IMR-90 (cell line): ENCODE results near the gene CPED1. TPM values are rescaled to one million over a fixed set of nuclear protein-coding genes. Genes with fewer than 3 reads are reported as not detected.

Source experiments
- ATAC-seq: fragments of 200-7000 bp; cut with Tn5 transposase; 2 replicates; pipeline ENCODE4 v1.9.1; 2020; ENCODE audit warnings: low read depth, mild to moderate bottlenecking, moderate library complexity
- BruUV-seq: library from RNA; stranded (reverse); fragments of 400-500 nt; replicated peaks from 2 replicates; lab custom pipeline; 2021; lab: Mats Ljungman, UMichigan
- CTCF ChIA-PET: fragments of 300-600 bp; formaldehyde crosslinking; extraction: SDS; loops from one replicate; lab custom pipeline; 2021; ENCODE audit warnings: antibody characterized with exemption; lab: Yijun Ruan, JAX
- POLR2A ChIA-PET: fragments of 300-600 bp; sonication (Branson Sonifier 250); formaldehyde crosslinking; loops from one replicate; lab custom pipeline; 2022; ENCODE audit warnings: antibody characterized with exemption; ENCODE audit not compliant: unreplicated experiment; lab: Charles Lee
- DNase-seq: peaks from one replicate; pipeline ENCODE4 v3.0.0; 2013
- H2AFZ ChIP-seq: replicated peaks from 2 replicates; pipeline ENCODE3; 2013; ENCODE audit warnings: low read length, mild to moderate bottlenecking; ENCODE audit not compliant: poor library complexity
- H2AK5ac ChIP-seq: 2 replicates; pipeline ENCODE4 v1.6.1; 2013; ENCODE audit warnings: low read depth, low read length, inconsistent platforms
- H2AK9ac ChIP-seq: replicated peaks from 2 replicates; pipeline ENCODE3; 2013; ENCODE audit warnings: mild to moderate bottlenecking, low read depth, low read length, moderate library complexity; ENCODE audit not compliant: poor library complexity
- H2BK120ac ChIP-seq: 2 replicates; pipeline ENCODE4 v1.6.1; 2013; ENCODE audit warnings: low read depth, low read length, inconsistent platforms
- H2BK15ac ChIP-seq: 3 replicates; pipeline ENCODE4 v1.6.1; 2013; ENCODE audit warnings: low read depth, low read length, inconsistent platforms
- H2BK20ac ChIP-seq: 2 replicates; pipeline ENCODE4 v1.6.1; 2013; ENCODE audit warnings: low read depth, mild to moderate bottlenecking, inconsistent platforms, low read length, moderate library complexity
- H2BK5ac ChIP-seq: 2 replicates; pipeline ENCODE4 v1.6.1; 2013; ENCODE audit warnings: mild to moderate bottlenecking, low read depth, low read length, inconsistent platforms; ENCODE audit not compliant: poor library complexity, severe bottlenecking
- H3K14ac ChIP-seq: replicated peaks from 2 replicates; pipeline ENCODE4 v1.6.1; 2013; ENCODE audit warnings: low read depth, low read length, inconsistent platforms
- H3K18ac ChIP-seq: 2 replicates; pipeline ENCODE4 v1.6.1; 2013; ENCODE audit warnings: low read depth, low read length, control low read depth
- H3K23ac ChIP-seq: 2 replicates; pipeline ENCODE4 v1.6.1; 2013; ENCODE audit warnings: low read depth, low read length, inconsistent platforms
- H3K27ac ChIP-seq: 2 replicates; pipeline ENCODE4 v1.5.1; 2013; ENCODE audit warnings: mild to moderate bottlenecking, control low read depth, low read length; ENCODE audit not compliant: insufficient read depth
- H3K27me3 ChIP-seq: 2 replicates; pipeline ENCODE4 v1.6.1; 2013; ENCODE audit warnings: low read length; ENCODE audit not compliant: control insufficient read depth, insufficient read depth
- H3K36me3 ChIP-seq: 2 replicates; pipeline ENCODE4 v1.6.1; 2013; ENCODE audit warnings: low read length, mixed read lengths; ENCODE audit not compliant: control insufficient read depth, insufficient read depth
- H3K4ac ChIP-seq: 2 replicates; pipeline ENCODE4 v1.6.1; 2013; ENCODE audit warnings: low read depth, low read length, inconsistent platforms
- H3K4me1 ChIP-seq: 2 replicates; pipeline ENCODE4 v1.6.1; 2013; ENCODE audit warnings: low read length, mixed read lengths; ENCODE audit not compliant: control insufficient read depth, insufficient read depth
- H3K4me2 ChIP-seq: 2 replicates; pipeline ENCODE4 v1.6.1; 2013; ENCODE audit warnings: low read depth, mild to moderate bottlenecking, control low read depth, low read length, moderate library complexity
- H3K4me3 ChIP-seq: 2 replicates; pipeline ENCODE4 v1.5.1; 2013; ENCODE audit warnings: low read depth, mild to moderate bottlenecking, control low read depth, low read length, moderate library complexity; ENCODE audit not compliant: insufficient read depth
- H3K56ac ChIP-seq: 2 replicates; pipeline ENCODE4 v1.6.1; 2013; ENCODE audit warnings: low read length, inconsistent platforms; ENCODE audit not compliant: insufficient read depth; ENCODE audit errors: extremely low read depth
- H3K79me1 ChIP-seq, 2 experiments: 2 replicates each; pipeline ENCODE4 v1.6.1; 2013; ENCODE audit warnings: low read length in 2 of 2, inconsistent platforms in 1 of 2, low read depth in 1 of 2
- H3K9ac ChIP-seq: 2 replicates; pipeline ENCODE4 v1.6.1; 2013; ENCODE audit warnings: low read depth, low read length, control low read depth
- H3K9me1 ChIP-seq: 2 replicates; pipeline ENCODE4 v1.6.1; 2013; ENCODE audit warnings: low read length, inconsistent platforms; ENCODE audit not compliant: insufficient read depth
- H3K9me3 ChIP-seq: 2 replicates; pipeline ENCODE4 v1.6.1; 2013; ENCODE audit warnings: low read length; ENCODE audit not compliant: control insufficient read depth, insufficient read depth
- H4K20me1 ChIP-seq: 2 replicates; pipeline ENCODE4 v1.6.1; 2013; ENCODE audit warnings: low read length, inconsistent platforms; ENCODE audit not compliant: insufficient read depth
- H4K5ac ChIP-seq: 2 replicates; pipeline ENCODE4 v1.6.1; 2013; ENCODE audit warnings: mild to moderate bottlenecking, low read depth, low read length, control low read depth
- H4K8ac ChIP-seq, 2 experiments: 2 replicates each; pipeline ENCODE4 v1.6.1; 2013; ENCODE audit warnings: low read depth in 2 of 2, low read length in 2 of 2, control low read depth in 1 of 2, inconsistent platforms in 1 of 2
- H4K91ac ChIP-seq: 2 replicates; pipeline ENCODE4 v1.6.1; 2013; ENCODE audit warnings: low read depth, low read length, inconsistent platforms; ENCODE audit not compliant: insufficient read depth
- BHLHE40 ChIP-seq: fragments of 150-350 bp; IDR thresholded peaks from 2 replicates; pipeline ENCODE4 v1.6.1; 2016; ENCODE audit warnings: mild to moderate bottlenecking, low read depth, low read length
- CEBPB ChIP-seq: IDR thresholded peaks from 2 replicates; pipeline ENCODE4 v1.6.1; 2012; ENCODE audit warnings: low read depth, low read length, improper control_type of control experiment
- CHD1 ChIP-seq: IDR thresholded peaks from 2 replicates; pipeline ENCODE4 v1.6.1; 2012; ENCODE audit warnings: low read depth, low read length, improper control_type of control experiment
- CTCF ChIP-seq: conservative IDR thresholded peaks from 2 replicates; pipeline ENCODE4 v1.5.1; 2012; ENCODE audit warnings: mild to moderate bottlenecking, low read depth, low read length, improper control_type of control experiment
- ELK1 ChIP-seq: fragments of 150-350 bp; IDR thresholded peaks from 2 replicates; pipeline ENCODE4 v1.6.1; 2016; ENCODE audit warnings: low read depth, mild to moderate bottlenecking, low read length, moderate library complexity, borderline replicate concordance
- FOS ChIP-seq: fragments of 150-350 bp; IDR thresholded peaks from 2 replicates; pipeline ENCODE4 v1.6.1; 2016; ENCODE audit warnings: low read depth, low read length
- MAFK ChIP-seq: IDR thresholded peaks from 2 replicates; pipeline ENCODE4 v1.6.1; 2012; ENCODE audit warnings: low read depth, low read length, improper control_type of control experiment
- MAZ ChIP-seq: IDR thresholded peaks from 2 replicates; pipeline ENCODE4 v1.6.1; 2012; ENCODE audit warnings: low read depth, mild to moderate bottlenecking, low read length, improper control_type of control experiment, moderate library complexity, borderline replicate concordance
- MXI1 ChIP-seq: IDR thresholded peaks from 2 replicates; pipeline ENCODE4 v1.6.1; 2012; ENCODE audit warnings: low read depth, mild to moderate bottlenecking, low read length, moderate library complexity, borderline replicate concordance
- NFE2L2 ChIP-seq: fragments of 150-350 bp; IDR thresholded peaks from 2 replicates; pipeline ENCODE4 v1.6.1; 2016; ENCODE audit warnings: low read depth, mild to moderate bottlenecking, low read length
- POLR2A ChIP-seq: IDR thresholded peaks from 2 replicates; pipeline ENCODE4 v1.6.1; 2012; ENCODE audit warnings: mild to moderate bottlenecking, low read depth, low read length
- RAD21 ChIP-seq: IDR thresholded peaks from 2 replicates; pipeline ENCODE4 v1.6.1; 2012; ENCODE audit warnings: low read length, improper control_type of control experiment
- RCOR1 ChIP-seq: IDR thresholded peaks from 2 replicates; pipeline ENCODE4 v1.6.1; 2012; ENCODE audit warnings: mild to moderate bottlenecking, low read length, improper control_type of control experiment; ENCODE audit not compliant: insufficient replicate concordance
- RFX5 ChIP-seq: IDR thresholded peaks from 2 replicates; pipeline ENCODE4 v1.8.0; 2012; ENCODE audit warnings: low read depth, mild to moderate bottlenecking, low read length, moderate library complexity
- SMC3 ChIP-seq: fragments of 150-350 bp; IDR thresholded peaks from 2 replicates; pipeline ENCODE4 v1.6.1; 2016; ENCODE audit warnings: low read depth, mild to moderate bottlenecking, antibody characterized with exemption, low read length, moderate library complexity
- USF2 ChIP-seq: fragments of 150-350 bp; IDR thresholded peaks from 2 replicates; pipeline ENCODE4 v1.6.1; 2017; ENCODE audit warnings: mild to moderate bottlenecking, antibody characterized with exemption, low read length, low read depth
- WGBS, 2 experiments: methylation state at CpG; one replicate each; pipeline versions ENCODE4 v1.1.5 to v1.1.7; 2013; ENCODE audit warnings: missing lambda C conversion rate in 2 of 2; ENCODE audit not compliant: insufficient read length in 1 of 2; ENCODE audit errors: extremely low coverage in 2 of 2; 5-methylcytosine and 5-hydroxymethylcytosine counted together
- dilution Hi-C: fragments of 300-500 bp; cut with HindIII; formaldehyde crosslinking; loops from one replicate; pipeline ENCODE4 v1.14.3; 2018; ENCODE audit warnings: low sequenced_read_pairs; ENCODE audit not compliant: unreplicated experiment
- in situ Hi-C: fragments of 300-500 bp; cut with MboI; formaldehyde crosslinking; loops from 3 replicates; pipeline ENCODE4 v1.14.3; 2019; ENCODE audit warnings: low sequenced_read_pairs, inconsistent platforms, mixed read lengths
- intact Hi-C: fragments of 100-400 bp; cut with micrococcal nuclease; formaldehyde crosslinking; loops from 2 replicates; pipeline ENCODE4 v1.10.0; 2022
- polyA plus RNA-seq, 3 experiments: library from polyadenylated mRNA; depleted of rRNA; stranded (reverse); fragments of >200 nt; gene quantifications; 2 replicates each; pipeline ENCODE4 v1.2.3, GENCODE V29; 2012; ENCODE audit warnings: low replicate concordance in 1 of 3
- total RNA-seq: library from RNA; depleted of rRNA; stranded (reverse); fragments of >200 nt; gene quantifications from 2 replicates; pipeline ENCODE4 v1.2.3, GENCODE V29; 2012

The CPED1 gene
- total and polyA plus RNA-seq, 2 of the 4 experiments (the other 2 are of a cell fraction) = 31.2 to 96.8 TPM

GRCh38 chr7:121336579-121336978 is 348.1 kb downstream of the CPED1 start:
- Histone ChIP-seq H3K18ac (peak overlapping the region; percentile 13; the same call in 1 of the 2 replicates), H3K27me3 (peaks cover 2% of the 10 kb centered on the region; the same call in 1 of the 2 replicates), H4K91ac (no peak overlapping the region), H3K14ac (no peak overlapping the region), H3K9me3 (no peaks in the 10 kb centered on the region), H2BK5ac (peak overlapping the region; percentile 19), H3K4me3 (no peak overlapping the region), H3K4me2 (no peak overlapping the region), H3K4ac (no peak overlapping the region; the same call in 1 of the 2 replicates), H3K36me3 (no peaks in the 10 kb centered on the region; the same call in 1 of the 2 replicates), H2AFZ (no peak overlapping the region), H2AK5ac (no peak overlapping the region), H4K5ac (peak overlapping the region; percentile 54; the same call in 1 of the 2 replicates), H3K4me1 (no peaks in the 10 kb centered on the region; the same call in 1 of the 2 replicates), H3K23ac (peak overlapping the region; percentile 0; the same call in 1 of the 2 replicates), H2AK9ac (no peak overlapping the region), H3K27ac (no peak overlapping the region), H4K20me1 (no peaks in the 10 kb centered on the region), H3K79me1 (no peaks in the 10 kb centered on the region), H3K56ac (no peak overlapping the region; the same call in 1 of the 2 replicates), H3K9me1 (peaks cover 4% of the 10 kb centered on the region), H4K8ac (no peak overlapping the region), H3K9ac (no peak overlapping the region), H2BK120ac (peak overlapping the region; percentile 34; the same call in 1 of the 2 replicates), H2BK20ac (no peak overlapping the region), H2BK15ac (no peak overlapping the region)
- intact Hi-C loops (loop anchor here (5.0 to 10.0 kb wide), 3 partner anchors 209 to 532 kb away; partner anchors contain the start of gene CPED1), in situ Hi-C loops (loop anchor here (25.0 kb wide), 2 partner anchors 199 to 349 kb away; partner anchors contain the start of gene CPED1), dilution Hi-C loops (no loop called here)
- ATAC-seq (no peak), DNase-seq (peak; percentile 31)
- TF ChIP-seq POLR2A (no peak), MAZ (no peak), ELK1 (no peak), CHD1 (no peak), RFX5 (no peak), BHLHE40 (no peak), NFE2L2 (no peak), CTCF (no peak), FOS (no peak), CEBPB (no peak), USF2 (no peak), MXI1 (no peak), MAFK (no peak), RAD21 (no peak), SMC3 (no peak), RCOR1 (no peak)
- CTCF ChIA-PET = no interaction called here
- 60% methylated on average over 1 of the region's 3 CpGs; no CpG with 5 or more reads in 1 of the 2 experiments for WGBS, 2 experiments
- BruUV-seq = no TSS peak
- POLR2A ChIA-PET = no interaction called here
